ENCODE measurements around the gene ATP5F1C. TPM values are rescaled to one million over a fixed set of nuclear protein-coding genes. Genes with fewer than 3 reads are reported as not detected.

ATP5F1C gene
- total RNA-seq, 6 experiments from 2014 or later, result 177 to 376 (median 210) TPM

DNA sequence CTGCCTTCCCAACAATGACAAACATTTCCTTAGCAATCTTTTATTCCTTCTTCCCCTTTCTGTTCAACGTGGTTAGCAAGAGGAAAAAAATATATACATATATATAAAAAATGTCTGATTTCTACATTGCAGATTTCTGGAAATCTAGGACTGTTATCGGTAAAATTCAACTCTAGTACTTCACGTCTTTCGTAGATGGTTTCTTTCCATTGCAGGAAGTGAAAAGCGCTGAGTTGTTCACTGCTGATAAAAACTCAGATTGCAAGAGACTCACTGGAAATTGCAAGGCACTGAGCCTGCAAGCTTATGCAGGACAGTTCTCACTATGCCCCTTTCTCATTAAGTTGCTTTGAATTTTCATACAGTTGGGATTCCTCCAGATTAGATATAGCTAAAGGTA, 24.0 kb upstream of the ATP5F1C start:
- intact Hi-C loops (cut with DNase I), result no loop called here
- Histone ChIP-seq H3K27me3 (no peaks in the 10 kb centered on the region), H3K27ac (no peak overlapping the region), H3K4me3 (no peak overlapping the region), H3K36me3 (peaks cover 0 to 69% (median 16%) of the 10 kb centered on the region in 4 donors), H3K9me3 (no peaks in the 10 kb centered on the region), H3K4me1 (no peaks in the 10 kb centered on the region)
- peak in 3 of 4 donors; percentile 25 to 61 (median 48) for ATAC-seq
- TF ChIP-seq, protein P1, sequence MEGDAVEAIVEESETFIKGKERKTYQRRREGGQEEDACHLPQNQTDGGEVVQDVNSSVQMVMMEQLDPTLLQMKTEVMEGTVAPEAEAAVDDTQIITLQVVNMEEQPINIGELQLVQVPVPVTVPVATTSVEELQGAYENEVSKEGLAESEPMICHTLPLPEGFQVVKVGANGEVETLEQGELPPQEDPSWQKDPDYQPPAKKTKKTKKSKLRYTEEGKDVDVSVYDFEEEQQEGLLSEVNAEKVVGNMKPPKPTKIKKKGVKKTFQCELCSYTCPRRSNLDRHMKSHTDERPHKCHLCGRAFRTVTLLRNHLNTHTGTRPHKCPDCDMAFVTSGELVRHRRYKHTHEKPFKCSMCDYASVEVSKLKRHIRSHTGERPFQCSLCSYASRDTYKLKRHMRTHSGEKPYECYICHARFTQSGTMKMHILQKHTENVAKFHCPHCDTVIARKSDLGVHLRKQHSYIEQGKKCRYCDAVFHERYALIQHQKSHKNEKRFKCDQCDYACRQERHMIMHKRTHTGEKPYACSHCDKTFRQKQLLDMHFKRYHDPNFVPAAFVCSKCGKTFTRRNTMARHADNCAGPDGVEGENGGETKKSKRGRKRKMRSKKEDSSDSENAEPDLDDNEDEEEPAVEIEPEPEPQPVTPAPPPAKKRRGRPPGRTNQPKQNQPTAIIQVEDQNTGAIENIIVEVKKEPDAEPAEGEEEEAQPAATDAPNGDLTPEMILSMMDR (IDR thresholded peaks at IDR 0.05), result no peak
- no peak for TF ChIP-seq POLR2A (IDR thresholded peaks at IDR 0.05)
- WGBS (ENCODE audit: insufficient coverage, low coverage, low lambda C conversion rate, missing lambda C conversion rate), result 48% methylated on average over 5 of the region's 5 CpGs
- DNase-seq, result no peak

DNA sequence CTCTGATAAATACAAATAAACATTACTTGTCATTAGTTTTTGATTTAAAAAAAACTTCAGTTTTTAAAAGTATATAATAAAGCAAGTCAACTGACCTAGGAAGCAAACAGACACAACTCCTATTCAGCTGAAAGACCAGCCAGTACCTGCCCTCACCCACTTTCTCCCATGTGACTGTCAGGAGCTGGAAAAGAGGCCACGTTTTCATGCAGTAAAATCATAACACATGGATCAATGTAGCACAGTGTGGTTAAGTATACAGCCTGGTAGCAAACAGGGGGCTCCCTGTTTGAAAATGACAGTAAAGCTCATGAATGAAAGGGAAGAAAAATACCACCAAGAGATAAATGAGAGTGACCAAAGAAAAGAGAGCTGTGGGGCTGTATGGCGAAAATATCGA, 21.7 kb upstream of the ATP5F1C start:
- DNase-seq, result no peak
- WGBS (ENCODE audit: insufficient coverage, low coverage, low lambda C conversion rate, missing lambda C conversion rate), result 96% methylated on average over 3 of the region's 3 CpGs
- no peaks in the 10 kb centered on the region for H3K9me3 ChIP-seq

DNA sequence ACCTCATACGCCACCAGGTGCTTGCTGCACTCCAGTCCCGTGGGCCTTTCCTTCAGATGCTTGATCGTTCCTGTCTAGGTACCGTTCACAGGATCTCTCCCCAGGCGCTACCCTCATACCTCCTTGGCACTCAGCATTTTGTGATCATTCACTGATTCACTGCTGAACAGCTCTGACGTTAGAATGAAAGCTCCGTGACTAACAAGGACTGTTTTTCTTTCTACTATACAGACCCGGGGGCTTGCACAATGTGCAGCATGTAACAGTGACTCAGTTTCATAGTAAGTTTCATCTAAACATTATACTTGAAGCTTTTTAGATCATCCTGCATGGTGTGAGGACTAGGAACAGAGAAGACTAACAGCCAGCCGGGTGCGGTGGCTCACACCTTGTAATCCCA, 20.8 kb upstream of the ATP5F1C start:
- Histone ChIP-seq H3K9me3 (no peaks in the 10 kb centered on the region), H3K4me3 (no peak overlapping the region), H3K27me3 (no peaks in the 10 kb centered on the region), H3K4me1 (no peaks in the 10 kb centered on the region), H3K27ac (no peak overlapping the region), H3K36me3 (peaks cover 0 to 56% (median 9%) of the 10 kb centered on the region in 4 donors)
- WGBS (ENCODE audit: insufficient coverage, low coverage, low lambda C conversion rate, missing lambda C conversion rate), result 91% methylated on average over 8 of the region's 10 CpGs
- no peak for TF ChIP-seq POLR2A (IDR thresholded peaks at IDR 0.05)
- TF ChIP-seq, protein P1 (IDR thresholded peaks at IDR 0.05), result no peak
- intact Hi-C loops (cut with DNase I), result no loop called here
- no peak for DNase-seq
- ATAC-seq, result no peak

More for the DNA sequence above, 21.7 kb upstream of the ATP5F1C start:
- Histone ChIP-seq H3K27me3 (no peaks in the 10 kb centered on the region), H3K36me3 (peaks cover 0 to 66% (median 11%) of the 10 kb centered on the region in 4 donors), H3K27ac (no peak overlapping the region), H3K4me1 (no peaks in the 10 kb centered on the region), H3K4me3 (no peak overlapping the region)
- ATAC-seq, result no peak
- intact Hi-C loops (cut with DNase I), result no loop called here
- TF ChIP-seq, protein P1 (IDR thresholded peaks at IDR 0.05), result no peak
- no peak for TF ChIP-seq POLR2A (IDR thresholded peaks at IDR 0.05)

DNA sequence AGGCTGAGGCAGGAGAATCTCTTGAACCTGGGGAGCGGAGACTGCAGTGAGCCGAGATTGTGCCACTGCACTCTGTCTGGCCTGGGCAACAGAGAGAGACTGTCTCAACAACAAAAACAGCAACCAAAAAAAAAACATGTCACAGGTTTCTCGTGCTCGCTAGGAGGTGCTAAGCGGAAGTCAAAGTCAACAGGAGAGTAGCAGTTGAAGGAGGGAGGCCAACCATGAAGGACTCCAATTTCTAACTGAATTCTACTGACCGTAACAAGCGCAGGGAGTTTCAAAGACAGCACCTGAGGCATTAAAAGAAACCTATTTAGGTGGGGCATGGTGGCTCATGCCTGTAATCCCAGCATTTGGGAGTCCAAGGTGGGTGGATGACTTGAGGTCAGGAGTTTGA, 19.6 kb upstream of the ATP5F1C start:
- TF ChIP-seq, protein P1 (IDR thresholded peaks at IDR 0.05), result no peak
- no peak for TF ChIP-seq POLR2A (IDR thresholded peaks at IDR 0.05)
- intact Hi-C loops (cut with DNase I), result no loop called here
- H3K4me3 ChIP-seq, result no peak overlapping the region
- DNase-seq (no peak), ATAC-seq (no peak)
- no peak overlapping the region for H3K27ac ChIP-seq
- peaks cover 0 to 1% (median 0%) of the 10 kb centered on the region in 4 donors for H3K4me1 ChIP-seq
- peaks cover 0 to 46% (median 9%) of the 10 kb centered on the region in 4 donors for H3K36me3 ChIP-seq
- no peaks in the 10 kb centered on the region for H3K27me3 ChIP-seq
- WGBS (ENCODE audit: insufficient coverage, low coverage, low lambda C conversion rate, missing lambda C conversion rate), result 92% methylated on average over 6 of the region's 7 CpGs
- no peaks in the 10 kb centered on the region for H3K9me3 ChIP-seq
